HL-60 (cell line): ENCODE results near the gene EVC.

ENCODE experiments used
- DNase-seq, 2 experiments: peaks; one replicate each; pipeline ENCODE4 v3.0.0-alpha.2; 2010 to 2020; ENCODE audit warnings: low read depth in 1 of 2, low spot score in 1 of 2
- H3K27ac ChIP-seq: fragments of 250-450 bp; sonication (Bioruptor Pico); replicated peaks from 2 replicates; pipeline ENCODE4 v1.5.1; 2020; ENCODE audit warnings: mild to moderate bottlenecking, moderate library complexity
- H3K27me3 ChIP-seq: fragments of 250-450 bp; sonication (Bioruptor Pico); 2 replicates; pipeline ENCODE4 v1.5.1; 2021; ENCODE audit warnings: mild to moderate bottlenecking, moderate library complexity; ENCODE audit not compliant: insufficient read depth, poor library complexity, severe bottlenecking
- H3K4me3 ChIP-seq: replicated peaks from 2 replicates; pipeline ENCODE4 v1.5.1; 2011; ENCODE audit warnings: mild to moderate bottlenecking, control low read depth, low read length; ENCODE audit not compliant: insufficient read depth
- CTCF ChIP-seq: IDR thresholded peaks from one replicate; pipeline ENCODE4 v1.5.1; 2011; ENCODE audit warnings: low read length, control low read depth, inconsistent platforms; ENCODE audit not compliant: insufficient read depth
- GABPA ChIP-seq: IDR thresholded peaks from 2 replicates; pipeline ENCODE4 v1.6.1; 2012; ENCODE audit warnings: low read depth
- POLR2AphosphoS5 ChIP-seq: IDR thresholded peaks from 2 replicates; pipeline ENCODE4 v1.6.1; 2012; ENCODE audit warnings: low read depth
- REST ChIP-seq: IDR thresholded peaks from 2 replicates; pipeline ENCODE4 v1.6.1; 2012; ENCODE audit warnings: low read depth; ENCODE audit not compliant: insufficient replicate concordance
- SPI1 ChIP-seq: IDR thresholded peaks from 2 replicates; pipeline ENCODE4 v1.6.1; 2012; ENCODE audit warnings: low read depth, mild to moderate bottlenecking, borderline replicate concordance

EVC gene

DNA sequence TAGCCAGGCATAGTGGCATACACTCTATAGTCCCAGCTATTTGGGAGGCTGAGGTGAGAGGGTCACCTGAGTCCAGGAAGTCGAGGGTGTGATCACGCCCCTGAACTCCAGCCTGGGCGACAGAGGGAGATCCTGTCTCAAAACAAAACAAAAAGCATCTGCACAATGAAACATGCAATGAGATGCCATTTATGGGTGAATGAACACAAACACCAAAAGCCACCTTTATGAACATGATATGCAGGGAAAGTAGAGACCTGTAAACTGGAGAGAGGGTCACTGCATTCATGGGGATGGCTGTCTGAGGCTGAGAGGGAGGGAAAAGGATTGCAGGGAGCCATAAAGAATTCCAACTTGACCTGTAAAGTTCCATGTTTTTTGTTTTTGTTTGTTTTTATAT is 70.7 kb downstream of the EVC start:
- H3K4me3 ChIP-seq, result no peak overlapping the region
- TF ChIP-seq GABPA, result no peak
- TF ChIP-seq CTCF, result no peak
- TF ChIP-seq REST, result no peak
- no peak for TF ChIP-seq POLR2AphosphoS5
- no peak for TF ChIP-seq SPI1
- no peak for DNase-seq
- no peak overlapping the region for H3K27ac ChIP-seq
- no peaks in the 10 kb centered on the region for H3K27me3 ChIP-seq

GRCh38 chr4:5782829-5783476 is 72.0 kb downstream of the EVC start:
- no peaks in the 10 kb centered on the region for H3K27me3 ChIP-seq
- TF ChIP-seq POLR2AphosphoS5, result no peak
- no peak overlapping the region for H3K4me3 ChIP-seq
- DNase-seq, result no peak
- no peak overlapping the region for H3K27ac ChIP-seq

- Histone ChIP-seq H3K4me3 (no peak overlapping the region), H3K27ac (no peak overlapping the region), H3K27me3 (no peaks in the 10 kb centered on the region)
- DNase-seq, result no peak
- no peak for TF ChIP-seq SPI1
- no peak for TF ChIP-seq POLR2AphosphoS5
- TF ChIP-seq GABPA, result no peak
- no peak for TF ChIP-seq REST
- TF ChIP-seq CTCF, result no peak
Measured at GRCh38 chr4:5783486-5783885, 72.5 kb downstream of the EVC start.

GRCh38 chr4:5784021-5784420 is 73.0 kb downstream of the EVC start:
- TF ChIP-seq CTCF (no peak), SPI1 (no peak), REST (no peak), POLR2AphosphoS5 (no peak), GABPA (no peak)
- H3K27ac ChIP-seq, result no peak overlapping the region
- no peak for DNase-seq
- no peak overlapping the region for H3K4me3 ChIP-seq
- no peaks in the 10 kb centered on the region for H3K27me3 ChIP-seq
